ENCODE results near the gene HIF3A.

DNA sequence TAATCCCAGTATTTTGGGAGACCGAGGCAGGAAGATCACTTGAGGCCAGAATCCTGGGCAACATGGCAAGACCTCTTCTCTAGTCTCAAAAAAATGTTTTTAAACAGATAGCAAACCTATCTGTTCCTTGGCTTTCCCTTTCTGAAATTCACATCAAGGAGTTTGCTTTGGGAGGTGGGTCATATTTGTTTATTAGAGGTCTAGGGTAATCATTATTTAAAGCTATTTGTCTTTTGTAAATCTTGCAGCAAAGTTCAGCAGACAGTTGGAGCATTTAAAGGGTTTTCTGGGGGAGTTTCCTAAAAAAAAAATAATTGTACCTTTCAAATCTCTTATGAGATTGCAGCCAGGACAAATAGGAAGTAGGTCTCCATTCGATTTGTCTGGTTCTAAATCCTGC lies 67.5 kb downstream of the HIF3A start:
- TF ChIP-seq, protein P1, sequence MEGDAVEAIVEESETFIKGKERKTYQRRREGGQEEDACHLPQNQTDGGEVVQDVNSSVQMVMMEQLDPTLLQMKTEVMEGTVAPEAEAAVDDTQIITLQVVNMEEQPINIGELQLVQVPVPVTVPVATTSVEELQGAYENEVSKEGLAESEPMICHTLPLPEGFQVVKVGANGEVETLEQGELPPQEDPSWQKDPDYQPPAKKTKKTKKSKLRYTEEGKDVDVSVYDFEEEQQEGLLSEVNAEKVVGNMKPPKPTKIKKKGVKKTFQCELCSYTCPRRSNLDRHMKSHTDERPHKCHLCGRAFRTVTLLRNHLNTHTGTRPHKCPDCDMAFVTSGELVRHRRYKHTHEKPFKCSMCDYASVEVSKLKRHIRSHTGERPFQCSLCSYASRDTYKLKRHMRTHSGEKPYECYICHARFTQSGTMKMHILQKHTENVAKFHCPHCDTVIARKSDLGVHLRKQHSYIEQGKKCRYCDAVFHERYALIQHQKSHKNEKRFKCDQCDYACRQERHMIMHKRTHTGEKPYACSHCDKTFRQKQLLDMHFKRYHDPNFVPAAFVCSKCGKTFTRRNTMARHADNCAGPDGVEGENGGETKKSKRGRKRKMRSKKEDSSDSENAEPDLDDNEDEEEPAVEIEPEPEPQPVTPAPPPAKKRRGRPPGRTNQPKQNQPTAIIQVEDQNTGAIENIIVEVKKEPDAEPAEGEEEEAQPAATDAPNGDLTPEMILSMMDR (conservative IDR thresholded peaks at IDR 0.05; ENCODE audit: low read depth, low read length), result no peak
- TF ChIP-seq EZH2 (IDR thresholded peaks at IDR 0.05; ENCODE audit: low read length, unreplicated experiment), result no peak
